22Rv1 (cell line): ENCODE data around the gene RNU6-1.

Source experiments
- H3K27ac ChIP-seq: fragments of 450-650 bp; 2 replicates; pipeline ENCODE4 v1.5.1; 2017
- CTCF ChIP-seq: fragments of 450-650 bp; IDR thresholded peaks from 2 replicates; pipeline ENCODE4 v1.5.1; 2017; ENCODE audit warnings: mild to moderate bottlenecking
- ZFX ChIP-seq: fragments of 450-650 bp; IDR thresholded peaks from 2 replicates; pipeline ENCODE4 v1.6.1; 2017; ENCODE audit warnings: antibody characterized with exemption, borderline replicate concordance

Gene RNU6-1

GRCh38 chr15:67845974-67846373 lies 6.1 kb upstream of the RNU6-1 start:
- no peak for TF ChIP-seq ZFX
- TF ChIP-seq CTCF, result no peak
- H3K27ac ChIP-seq, result no peak overlapping the region

- H3K27ac ChIP-seq, result no peak overlapping the region
These were observed 3.9 kb upstream of the RNU6-1 start for GRCh38 chr15:67843571-67844387.

GRCh38 chr15:67843092-67843501 lies 3.3 kb upstream of the RNU6-1 start:
- TF ChIP-seq ZFX, result no peak
- TF ChIP-seq CTCF, result no peak
- H3K27ac ChIP-seq, result no peak overlapping the region

More at GRCh38 chr15:67843571-67844387, 3.9 kb upstream of the RNU6-1 start:
- TF ChIP-seq ZFX, result no peak

- H3K27ac ChIP-seq, result no peak overlapping the region
- no peak for TF ChIP-seq CTCF
- no peak for TF ChIP-seq ZFX
These were observed 1.6 kb upstream of the RNU6-1 start for GRCh38 chr15:67841513-67841762.

GRCh38 chr15:67840749-67841512 lies 1.1 kb upstream of the RNU6-1 start:
- TF ChIP-seq ZFX (no peak), CTCF (no peak)
- peak overlapping the region; percentile 70 for H3K27ac ChIP-seq

- TF ChIP-seq CTCF (no peak), ZFX (no peak)
- H3K27ac ChIP-seq, result peak overlapping the region; percentile 70
These were observed 331 bp downstream of the RNU6-1 start for GRCh38 chr15:67839499-67839928.

- peak overlapping the region; percentile 70 for H3K27ac ChIP-seq
- TF ChIP-seq ZFX (no peak), CTCF (no peak)
These were observed 984 bp downstream of the RNU6-1 start for GRCh38 chr15:67838789-67839332.
